K562 (cell line): ENCODE measurements around the gene NBEAL2. TPM values are rescaled to one million over a fixed set of nuclear protein-coding genes. Genes with fewer than 3 reads are reported as not detected.

Source experiments
- ATAC-seq: fragments of 200-7000 bp; cut with Tn5 transposase; 3 replicates; pipeline ENCODE4 v1.9.1; 2020; ENCODE audit warnings: moderate library complexity
- BruUV-seq: library from RNA; stranded (reverse); fragments of 400-500 nt; replicated peaks from 2 replicates; lab custom pipeline; 2021; lab: Mats Ljungman, UMichigan
- CTCF ChIA-PET: fragments of 300-600 bp; formaldehyde crosslinking; extraction: SDS; loops from one replicate; lab custom pipeline; 2021; ENCODE audit warnings: low intra/inter-chr PET ratio; lab: Yijun Ruan, JAX
- POLR2A ChIA-PET: fragments of 300-600, 350-650 bp; sonication (Branson Sonifier 250); formaldehyde crosslinking; extraction: SDS; loops from one replicate; lab custom pipeline; 2021; ENCODE audit warnings: antibody characterized with exemption, inconsistent platforms; lab: Yijun Ruan, JAX
- DNase-seq, 4 experiments: peaks; one replicate each; pipeline versions ENCODE4 v3.0.0 to v3.0.0-alpha.2; 2011 to 2018; ENCODE audit warnings: low spot score in 3 of 4, mixed read lengths in 3 of 4; ENCODE audit errors: extremely low read depth in 1 of 4
- FAIRE-seq: peaks from 2 replicates; lab custom pipeline; 2011; peaks lifted over from hg19 to GRCh38; lab: Jason Lieb, UNC
- H2AFZ ChIP-seq: 2 replicates; pipeline ENCODE4 v1.6.0; 2011; ENCODE audit warnings: low read depth, low read length, control low read depth, inconsistent platforms
- H3K27ac ChIP-seq: fragments of 200-600 bp; 3 replicates; pipeline ENCODE4 v1.8.0; 2011; ENCODE audit warnings: low read depth, mild to moderate bottlenecking, control low read depth, inconsistent platforms, low read length, moderate library complexity, mixed read lengths; ENCODE audit errors: extremely low read depth
- H3K27me3 ChIP-seq, 2 experiments: fragments of 300-600 bp in 1 of 2; 2 replicates in 1 of 2; 3 replicates in 1 of 2; pipeline versions ENCODE4 v1.6.0 to v1.8.0; 2011; ENCODE audit warnings: inconsistent platforms in 2 of 2, low read length in 2 of 2, mild to moderate bottlenecking in 1 of 2, mixed read lengths in 1 of 2, moderate library complexity in 1 of 2; ENCODE audit not compliant: control insufficient read depth in 2 of 2, insufficient read depth in 2 of 2
- H3K36me3 ChIP-seq: fragments of 300-600 bp; 3 replicates; pipeline ENCODE4 v1.8.0; 2011; ENCODE audit warnings: mild to moderate bottlenecking, low read length, inconsistent platforms; ENCODE audit not compliant: control insufficient read depth, insufficient read depth
- H3K4me1 ChIP-seq, 2 experiments: fragments of 200-600 bp in 1 of 2; replicated peaks in 1 of 2; 2 replicates in 1 of 2; 3 replicates in 1 of 2; pipeline versions ENCODE4 v1.5.1 to v1.8.0; 2011; ENCODE audit warnings: inconsistent platforms in 2 of 2, low read length in 2 of 2, mild to moderate bottlenecking in 1 of 2, mixed read lengths in 1 of 2, moderate library complexity in 1 of 2; ENCODE audit not compliant: control insufficient read depth in 2 of 2, insufficient read depth in 2 of 2
- H3K4me2 ChIP-seq: 2 replicates; pipeline ENCODE4 v1.6.1; 2011; ENCODE audit warnings: low read length, control low read depth, inconsistent platforms, mixed read lengths; ENCODE audit not compliant: insufficient read depth
- H3K4me3 ChIP-seq: fragments of 200-600 bp; sonication (generic), shearing (Covaris generic); 2 replicates; pipeline ENCODE4 v1.5.1; 2016; ENCODE audit warnings: control low read depth, inconsistent platforms
- H3K79me2 ChIP-seq: fragments of 200-600 bp; 3 replicates; pipeline ENCODE4 v1.8.0; 2011; ENCODE audit warnings: low read length, inconsistent platforms; ENCODE audit not compliant: control insufficient read depth, insufficient read depth
- H3K9ac ChIP-seq, 2 experiments: 2 replicates each; pipeline versions ENCODE4 v1.6.0 to v1.6.1; 2011; ENCODE audit warnings: low read depth in 2 of 2, low read length in 2 of 2, control low read depth in 1 of 2, inconsistent platforms in 1 of 2, mild to moderate bottlenecking in 1 of 2, mixed read lengths in 1 of 2; ENCODE audit not compliant: insufficient read depth in 1 of 2
- H3K9me1 ChIP-seq: one replicate; pipeline ENCODE4 v1.6.0; 2011; ENCODE audit warnings: inconsistent platforms, mild to moderate bottlenecking, low read length, moderate library complexity; ENCODE audit not compliant: control insufficient read depth, insufficient read depth
- H3K9me3 ChIP-seq: replicated peaks from 2 replicates; pipeline ENCODE4 v1.5.1; 2011; ENCODE audit warnings: low read depth, low read length, inconsistent platforms; ENCODE audit not compliant: control insufficient read depth, insufficient read depth
- H4K20me1 ChIP-seq: replicated peaks from 2 replicates; pipeline ENCODE4 v1.6.1; 2011; ENCODE audit warnings: low read length, inconsistent platforms, mixed read lengths; ENCODE audit not compliant: control insufficient read depth, insufficient read depth
- CBFA2T3 ChIP-seq: fragments of 450-650 bp; IDR thresholded peaks from 2 replicates; pipeline ENCODE4 v1.6.1; 2017
- FOXO4 ChIP-seq: fragments of 450-650 bp; formaldehyde crosslinking; IDR thresholded peaks from 2 replicates; pipeline ENCODE4 v1.4.0; 2020; ENCODE audit warnings: mild to moderate bottlenecking, moderate library complexity
- HCFC1 ChIP-seq: IDR thresholded peaks from 2 replicates; pipeline ENCODE4 v1.6.1; 2012; ENCODE audit warnings: low read depth, low read length, improper control_type of control experiment
- HDGF ChIP-seq: fragments of 450-650 bp; IDR thresholded peaks from 2 replicates; pipeline ENCODE4 v1.6.1; 2016
- NR1H2 ChIP-seq: sonication (generic); formaldehyde crosslinking; IDR thresholded peaks from 2 replicates; pipeline ENCODE4 v1.4.0; 2020; ENCODE audit warnings: mild to moderate bottlenecking, missing genetic modification reagents
- NR2C1 ChIP-seq, 2 experiments: fragments of 450-650 bp; IDR thresholded peaks; 2 replicates each; pipeline ENCODE4 v1.6.1; 2017; ENCODE audit warnings: mild to moderate bottlenecking in 2 of 2, antibody characterized with exemption in 1 of 2, inconsistent platforms in 1 of 2, missing compliant biosample characterization in 1 of 2, missing genetic modification characterization in 1 of 2
- POLR2AphosphoS5 ChIP-seq: IDR thresholded peaks from 2 replicates; pipeline ENCODE4 v1.6.1; 2011; ENCODE audit warnings: mild to moderate bottlenecking, low read depth, low read length, moderate library complexity; ENCODE audit not compliant: control insufficient read depth, insufficient read depth
- SMAD4 ChIP-seq: fragments of 250-450 bp; sonication (Bioruptor Pico); conservative IDR thresholded peaks from 2 replicates; pipeline ENCODE4 v1.8.0; 2021; ENCODE audit warnings: inconsistent platforms, mild to moderate bottlenecking, moderate library complexity
- STAT5B ChIP-seq: fragments of 250-450 bp; sonication (Bioruptor Pico); IDR thresholded peaks from 2 replicates; pipeline ENCODE4 v1.8.0; 2021; ENCODE audit warnings: mild to moderate bottlenecking, inconsistent platforms
- TAF9B ChIP-seq: fragments of 450-650 bp; IDR thresholded peaks from 2 replicates; pipeline ENCODE4 v1.6.1; 2018; ENCODE audit warnings: mild to moderate bottlenecking; ENCODE audit not compliant: partially characterized antibody
- TEAD4 ChIP-seq, 2 experiments: sonication (generic) in 1 of 2; formaldehyde crosslinking in 1 of 2; IDR thresholded peaks; 2 replicates each; pipeline versions ENCODE4 v1.6.1 to v1.8.0; 2012 to 2022; ENCODE audit warnings: borderline replicate concordance in 1 of 2, inconsistent platforms in 1 of 2, low read length in 1 of 2, mild to moderate bottlenecking in 1 of 2, missing genetic modification reagents in 1 of 2
- XRCC4 ChIP-seq: IDR thresholded peaks from one replicate; pipeline ENCODE4 v1.6.1; 2011; ENCODE audit not compliant: insufficient read depth, insufficient read length; ENCODE audit errors: extremely low read depth
- ZNF175 ChIP-seq: fragments of 200-800 bp; sonication (Bioruptor generic); IDR thresholded peaks from 2 replicates; pipeline ENCODE4 v1.6.1; 2016; ENCODE audit warnings: low read depth, mild to moderate bottlenecking, missing genetic modification characterization, missing compliant biosample characterization
- ZNF184 ChIP-seq: sonication (generic); formaldehyde crosslinking; IDR thresholded peaks from 2 replicates; pipeline ENCODE4 v1.5.0; 2020; ENCODE audit warnings: missing genetic modification reagents
- ZNF398 ChIP-seq: fragments of 250-450 bp; sonication (Bioruptor Pico); IDR thresholded peaks from 2 replicates; pipeline ENCODE4 v1.8.0; 2021; ENCODE audit warnings: moderate library complexity, mild to moderate bottlenecking, inconsistent platforms
- ZNF639 ChIP-seq, 2 experiments: fragments of 200-800 bp in 1 of 2; sonication (Bioruptor generic) in 1 of 2; sonication (generic) in 1 of 2; formaldehyde crosslinking in 1 of 2; IDR thresholded peaks in 1 of 2; conservative IDR thresholded peaks in 1 of 2; 2 replicates each; pipeline versions ENCODE4 v1.5.0 to v1.6.1; 2016 to 2020; ENCODE audit warnings: missing compliant biosample characterization in 1 of 2, missing genetic modification characterization in 1 of 2, missing genetic modification reagents in 1 of 2
- ZNF77 ChIP-seq: fragments of 250-450 bp; sonication (Bioruptor Pico); IDR thresholded peaks from 2 replicates; pipeline ENCODE4 v1.5.0; 2020
- WGBS: fragments of 100-300 bp; shearing (Covaris generic); methylation state at CpG from one replicate; pipeline ENCODE4 v1.1.6; 2016; ENCODE audit warnings: low coverage, mixed read lengths; ENCODE audit not compliant: insufficient coverage; ENCODE audit errors: missing lambda C conversion rate; 5-methylcytosine and 5-hydroxymethylcytosine counted together
- in situ Hi-C: fragments of 300-500 bp; cut with MboI; formaldehyde crosslinking; loops from 4 replicates; pipeline ENCODE4 v1.15.0; 2018; ENCODE audit warnings: inconsistent platforms, mixed read lengths
- intact Hi-C: fragments of 100-400 bp; cut with micrococcal nuclease; formaldehyde crosslinking; loops from 2 replicates; pipeline ENCODE4 v1.14.2; 2022
- polyA plus RNA-seq, 8 experiments: library from polyadenylated mRNA; depleted of rRNA in 4 of 8; stranded (reverse) in 5 of 8; unstranded in 3 of 8; fragments of >200 nt; fragmentation: Nextera tagmentation in 2 of 8; fragmentation: Illumina TruSeq in 1 of 8; extraction: Ambion mirVana in 2 of 8; extraction: Trizol in 1 of 8; gene quantifications; 2 replicates each; pipeline versions ENCODE4 v1.2.1 to v1.2.3, GENCODE V29; 2011 to 2014; ENCODE audit warnings: inconsistent platforms in 1 of 8, missing spikeins in 1 of 8
- total RNA-seq, 7 experiments: library from RNA; depleted of rRNA in 6 of 7; stranded (reverse); fragments of >200 nt in 6 of 7; fragmentation: Illumina TruSeq in 2 of 7; extraction: Trizol in 2 of 7; gene quantifications; 2 replicates each; pipeline versions ENCODE4 v1.2.1 to v1.2.3, GENCODE V29; 2011 to 2021; ENCODE audit warnings: low replicate concordance in 1 of 7

NBEAL2 gene
- total and polyA plus RNA-seq, 9 of the 15 experiments (the other 6 are each of a cell fraction or from before 2014, with no cell fraction given) = 0.06 to 114 (median 29.6) TPM

GRCh38 chr3:46938118-46938517, 41.3 kb upstream of the NBEAL2 start:
- no peak overlapping the region for H3K4me2 ChIP-seq
- peaks cover 25 to 27% of the 10 kb centered on the region in 2 experiments; a peak in 4 of 5 replicates for H3K4me1 ChIP-seq
- DNase-seq = no peak
- H3K79me2 ChIP-seq = peaks cover 93% of the 10 kb centered on the region
- no peak overlapping the region for H3K4me3 ChIP-seq
- TF ChIP-seq HCFC1 (no peak), ZNF184 (CRISPR knock-in tag) (no peak), STAT5B (CRISPR knock-in tag) (no peak), NR2C1 (IDR thresholded peaks at IDR 0.05) (no peak), NR2C1 (tag; IDR thresholded peaks at IDR 0.05) (no peak), NR1H2 (CRISPR knock-in tag) (no peak), ZNF175 (no peak), ZNF398 (no peak), FOXO4 (CRISPR knock-in tag) (no peak), ZNF639 (CRISPR knock-in tag; conservative IDR thresholded peaks at IDR 0.05 in 1 of 2, IDR thresholded peaks at IDR 0.05 in 1 of 2) (no peak), TEAD4 (IDR thresholded peaks at IDR 0.05; ENCODE audit: low read length) (no peak), TEAD4 (CRISPR knock-in tag; IDR thresholded peaks at IDR 0.05; ENCODE audit: borderline replicate concordance) (no peak), TAF9B (no peak), SMAD4 (CRISPR knock-in tag) (no peak), ZNF77 (CRISPR knock-in tag) (no peak), XRCC4 (no peak), CBFA2T3 (no peak), HDGF (no peak), POLR2AphosphoS5 (no peak)
- BruUV-seq = no TSS peak
- CTCF ChIA-PET = no interaction called here
- H3K9me1 ChIP-seq = peaks cover 20% of the 10 kb centered on the region
- no peaks in the 10 kb centered on the region for H3K27me3 ChIP-seq
- ATAC-seq = no peak
- 88% methylated on average over 2 of the region's 2 CpGs for WGBS
- peaks cover 50% of the 10 kb centered on the region for H4K20me1 ChIP-seq
- H3K9me3 ChIP-seq = no peaks in the 10 kb centered on the region
- peaks cover 88% of the 10 kb centered on the region for H3K36me3 ChIP-seq
- intact Hi-C loops (no loop called here), in situ Hi-C loops (no loop called here)
- no peak for FAIRE-seq
- POLR2A ChIA-PET = interaction anchor here (0.6 to 2.1 kb wide), 4 partner anchors 9 to 40 kb away, joined by 3 to 6 read pairs (median 4); no protein-coding TSS in a partner anchor
- H3K27ac ChIP-seq = no peak overlapping the region
- peak overlapping the region in 1 of 2 experiments; percentile 14; a peak in 1 of 4 replicates for H3K9ac ChIP-seq
- H2AFZ ChIP-seq = no peak overlapping the region
